ENCODE data around the gene EDEM2. TPM values are rescaled to one million over a fixed set of nuclear protein-coding genes. Genes with fewer than 3 reads are reported as not detected.

Gene EDEM2
- total and polyA plus RNA-seq, 2 of the 13 experiments (the other 11 are each of a cell fraction or from before 2014, with no cell fraction given) = 33.1 to 46.9 TPM

DNA sequence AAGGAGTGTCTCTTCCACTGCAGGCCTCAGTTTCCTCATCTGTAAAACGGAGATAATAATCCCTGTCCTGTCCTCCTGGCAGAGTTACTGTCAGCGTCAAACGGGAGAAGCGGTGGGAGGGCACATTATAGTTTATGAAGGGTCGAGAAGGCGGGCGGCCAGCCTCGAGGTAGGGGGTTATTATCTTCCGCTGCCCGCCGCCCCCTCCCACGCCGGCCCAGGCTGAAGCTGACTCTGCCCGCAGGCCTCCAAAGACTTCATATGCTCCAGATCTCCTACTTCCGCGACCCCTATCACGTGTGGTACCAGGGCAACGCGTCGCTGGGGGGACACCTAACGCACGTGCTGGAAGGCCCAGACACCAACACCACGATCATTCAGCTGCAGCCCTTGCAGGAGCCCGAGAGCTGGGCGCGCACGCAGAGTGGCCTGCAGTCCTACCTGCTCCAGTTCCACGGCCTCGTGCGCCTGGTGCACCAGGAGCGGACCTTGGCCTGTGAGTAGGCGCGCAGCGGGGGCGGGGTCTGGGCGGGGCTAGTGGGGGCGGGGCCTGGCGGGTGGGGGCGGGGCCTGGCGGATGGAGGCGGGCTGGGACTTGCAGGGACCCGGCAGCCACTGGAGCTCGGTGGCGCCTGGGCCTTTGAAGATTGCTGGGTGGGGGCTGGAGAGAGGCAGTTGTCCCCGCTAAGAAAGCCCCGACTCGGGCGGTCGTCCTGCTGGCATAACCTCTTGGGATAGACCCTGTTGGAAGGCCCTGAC lies 27.5 kb upstream of the EDEM2 start (continued):
- TF ChIP-seq, protein P1, sequence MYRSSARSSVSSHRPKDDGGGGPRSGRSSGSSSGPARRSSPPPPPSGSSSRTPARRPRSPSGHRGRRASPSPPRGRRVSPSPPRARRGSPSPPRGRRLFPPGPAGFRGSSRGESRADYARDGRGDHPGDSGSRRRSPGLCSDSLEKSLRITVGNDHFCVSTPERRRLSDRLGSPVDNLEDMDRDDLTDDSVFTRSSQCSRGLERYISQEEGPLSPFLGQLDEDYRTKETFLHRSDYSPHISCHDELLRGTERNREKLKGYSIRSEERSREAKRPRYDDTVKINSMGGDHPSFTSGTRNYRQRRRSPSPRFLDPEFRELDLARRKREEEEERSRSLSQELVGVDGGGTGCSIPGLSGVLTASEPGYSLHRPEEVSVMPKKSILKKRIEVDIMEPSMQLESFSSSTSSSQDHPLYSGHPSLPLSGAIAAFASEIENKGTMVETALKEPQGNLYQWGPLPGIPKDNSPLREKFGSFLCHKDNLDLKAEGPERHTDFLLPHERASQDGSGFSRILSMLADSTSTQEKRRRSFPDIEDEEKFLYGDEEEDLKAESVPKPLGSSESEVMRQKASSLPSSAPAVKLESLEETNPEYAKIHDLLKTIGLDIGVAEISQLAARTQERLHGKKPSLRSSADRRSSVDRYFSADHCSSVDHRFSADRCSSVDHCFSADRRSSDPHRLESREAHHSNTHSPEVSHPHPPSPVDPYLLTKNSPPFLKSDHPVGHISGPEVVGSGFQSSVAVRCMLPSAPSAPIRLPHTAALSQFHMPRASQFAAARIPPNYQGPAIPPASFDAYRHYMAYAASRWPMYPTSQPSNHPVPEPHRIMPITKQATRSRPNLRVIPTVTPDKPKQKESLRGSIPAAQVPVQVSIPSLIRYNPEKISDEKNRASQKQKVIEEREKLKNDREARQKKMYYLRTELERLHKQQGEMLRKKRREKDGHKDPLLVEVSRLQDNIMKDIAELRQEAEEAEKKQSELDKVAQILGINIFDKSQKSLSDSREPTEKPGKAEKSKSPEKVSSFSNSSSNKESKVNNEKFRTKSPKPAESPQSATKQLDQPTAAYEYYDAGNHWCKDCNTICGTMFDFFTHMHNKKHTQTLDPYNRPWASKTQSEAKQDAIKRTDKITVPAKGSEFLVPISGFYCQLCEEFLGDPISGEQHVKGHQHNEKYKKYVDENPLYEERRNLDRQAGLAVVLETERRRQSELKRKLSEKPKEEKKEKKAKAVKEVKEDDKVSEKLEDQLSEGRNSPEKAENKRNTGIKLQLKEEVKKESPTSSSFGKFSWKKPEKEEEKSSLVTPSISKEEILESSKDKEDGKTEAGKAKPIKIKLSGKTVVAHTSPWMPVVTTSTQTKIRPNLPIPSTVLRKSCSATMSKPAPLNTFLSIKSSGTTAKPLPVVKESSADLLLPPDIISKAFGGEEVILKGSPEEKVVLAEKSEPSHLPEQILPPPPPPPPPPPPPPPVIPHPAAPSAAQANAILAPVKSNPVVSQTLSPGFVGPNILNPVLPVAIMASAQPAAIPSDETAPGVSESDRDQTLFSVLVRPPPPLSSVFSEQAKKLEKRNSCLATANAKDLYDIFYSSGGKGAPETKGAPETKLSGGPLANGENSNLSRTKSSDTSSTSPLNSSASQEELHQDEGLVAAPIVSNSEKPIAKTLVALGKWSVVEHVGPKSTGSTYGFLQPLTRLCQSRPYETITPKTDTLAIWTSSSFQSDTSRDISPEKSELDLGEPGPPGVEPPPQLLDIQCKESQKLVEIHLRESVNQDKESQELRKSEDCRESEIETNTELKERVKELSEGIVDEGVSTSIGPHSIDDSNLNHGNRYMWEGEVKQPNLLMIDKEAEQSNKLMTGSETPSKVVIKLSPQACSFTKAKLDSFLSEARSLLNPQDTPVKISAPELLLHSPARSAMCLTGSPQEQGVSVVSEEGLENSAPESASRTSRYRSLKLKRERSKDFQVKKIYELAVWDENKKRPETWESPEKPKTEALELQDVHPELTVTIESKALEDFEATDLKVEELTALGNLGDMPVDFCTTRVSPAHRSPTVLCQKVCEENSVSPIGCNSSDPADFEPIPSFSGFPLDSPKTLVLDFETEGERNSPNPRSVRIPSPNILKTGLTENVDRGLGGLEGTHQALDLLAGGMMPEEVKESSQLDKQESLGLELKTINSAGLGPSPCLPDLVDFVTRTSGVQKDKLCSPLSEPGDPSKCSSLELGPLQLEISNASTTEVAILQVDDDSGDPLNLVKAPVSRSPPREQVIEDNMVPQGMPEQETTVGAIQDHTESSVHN (CRISPR knock-in tag; IDR thresholded peaks at IDR 0.05) = peak; percentile 96
- TF ChIP-seq RBM39 (IDR thresholded peaks at IDR 0.05; ENCODE audit: low read depth, low read length, poor library complexity, severe bottlenecking) (peak; percentile 89), RORA (CRISPR knock-in tag; IDR thresholded peaks at IDR 0.05) (no peak), HOXA7 (CRISPR knock-in tag; IDR thresholded peaks at IDR 0.05) (peak; percentile 78; the same call in 1 of the 2 replicates), ZNF720 (CRISPR knock-in tag; IDR thresholded peaks at IDR 0.05) (0 out of 2 replicates have a peak, but pooled peaks have one; percentile 84), ZSCAN22 (CRISPR knock-in tag; IDR thresholded peaks at IDR 0.05) (no peak), KLF12 (CRISPR knock-in tag; IDR thresholded peaks at IDR 0.05; ENCODE audit: borderline replicate concordance) (no peak), ZNF44 (CRISPR knock-in tag; IDR thresholded peaks at IDR 0.05) (0 out of 2 replicates have a peak, but pooled peaks have one; percentile 73), NFRKB (IDR thresholded peaks at IDR 0.05) (no peak), ZNF234 (CRISPR knock-in tag; conservative IDR thresholded peaks at IDR 0.05) (no peak), MXD4 (CRISPR knock-in tag; IDR thresholded peaks at IDR 0.05) (peak; percentile 92), REL (CRISPR knock-in tag; conservative IDR thresholded peaks at IDR 0.05) (peak; percentile 95), ZBTB3 (CRISPR knock-in tag; IDR thresholded peaks at IDR 0.05; ENCODE audit: borderline replicate concordance, low read depth) (no peak)
- TF ChIP-seq, protein P2, sequence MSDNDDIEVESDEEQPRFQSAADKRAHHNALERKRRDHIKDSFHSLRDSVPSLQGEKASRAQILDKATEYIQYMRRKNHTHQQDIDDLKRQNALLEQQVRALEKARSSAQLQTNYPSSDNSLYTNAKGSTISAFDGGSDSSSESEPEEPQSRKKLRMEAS (IDR thresholded peaks at IDR 0.05) = peak; percentile 99
- TF ChIP-seq, protein P3, sequence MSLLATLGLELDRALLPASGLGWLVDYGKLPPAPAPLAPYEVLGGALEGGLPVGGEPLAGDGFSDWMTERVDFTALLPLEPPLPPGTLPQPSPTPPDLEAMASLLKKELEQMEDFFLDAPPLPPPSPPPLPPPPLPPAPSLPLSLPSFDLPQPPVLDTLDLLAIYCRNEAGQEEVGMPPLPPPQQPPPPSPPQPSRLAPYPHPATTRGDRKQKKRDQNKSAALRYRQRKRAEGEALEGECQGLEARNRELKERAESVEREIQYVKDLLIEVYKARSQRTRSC (CRISPR knock-in tag; IDR thresholded peaks at IDR 0.05; ENCODE audit: low read depth) = 0 out of 2 replicates have a peak, but pooled peaks have one; percentile 72
- TF ChIP-seq, protein P4, sequence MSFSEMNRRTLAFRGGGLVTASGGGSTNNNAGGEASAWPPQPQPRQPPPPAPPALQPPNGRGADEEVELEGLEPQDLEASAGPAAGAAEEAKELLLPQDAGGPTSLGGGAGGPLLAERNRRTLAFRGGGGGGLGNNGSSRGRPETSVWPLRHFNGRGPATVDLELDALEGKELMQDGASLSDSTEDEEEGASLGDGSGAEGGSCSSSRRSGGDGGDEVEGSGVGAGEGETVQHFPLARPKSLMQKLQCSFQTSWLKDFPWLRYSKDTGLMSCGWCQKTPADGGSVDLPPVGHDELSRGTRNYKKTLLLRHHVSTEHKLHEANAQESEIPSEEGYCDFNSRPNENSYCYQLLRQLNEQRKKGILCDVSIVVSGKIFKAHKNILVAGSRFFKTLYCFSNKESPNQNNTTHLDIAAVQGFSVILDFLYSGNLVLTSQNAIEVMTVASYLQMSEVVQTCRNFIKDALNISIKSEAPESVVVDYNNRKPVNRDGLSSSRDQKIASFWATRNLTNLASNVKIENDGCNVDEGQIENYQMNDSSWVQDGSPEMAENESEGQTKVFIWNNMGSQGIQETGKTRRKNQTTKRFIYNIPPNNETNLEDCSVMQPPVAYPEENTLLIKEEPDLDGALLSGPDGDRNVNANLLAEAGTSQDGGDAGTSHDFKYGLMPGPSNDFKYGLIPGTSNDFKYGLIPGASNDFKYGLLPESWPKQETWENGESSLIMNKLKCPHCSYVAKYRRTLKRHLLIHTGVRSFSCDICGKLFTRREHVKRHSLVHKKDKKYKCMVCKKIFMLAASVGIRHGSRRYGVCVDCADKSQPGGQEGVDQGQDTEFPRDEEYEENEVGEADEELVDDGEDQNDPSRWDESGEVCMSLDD (CRISPR knock-in tag; IDR thresholded peaks at IDR 0.05; ENCODE audit: borderline replicate concordance) = no peak

Data from HepG2 (cell line).